Colonic mucosa (tissue), 4 donors: ENCODE measurements around the gene CEP290. TPM values are rescaled to one million over a fixed set of nuclear protein-coding genes. Genes with fewer than 3 reads are reported as not detected.

Experiments
- DNase-seq: peaks from one replicate; pipeline ENCODE4 v3.0.0-alpha.2; 2020
- H3K27ac ChIP-seq: fragments of 200-600 bp; one replicate; pipeline ENCODE4 v1.8.0; 2021
- H3K27me3 ChIP-seq: fragments of 200-600 bp; one replicate; pipeline ENCODE4 v1.8.0; 2021
- H3K36me3 ChIP-seq: fragments of 200-600 bp; one replicate; pipeline ENCODE4 v1.8.0; 2021
- H3K4me1 ChIP-seq: fragments of 200-600 bp; one replicate; pipeline ENCODE4 v1.8.0; 2021; ENCODE audit warnings: mild to moderate bottlenecking
- H3K4me3 ChIP-seq: fragments of 200-600 bp; one replicate; pipeline ENCODE4 v1.8.0; 2021
- H3K9ac ChIP-seq, 2 donors: one replicate each; pipeline ENCODE4 v1.7.0; 2013; ENCODE audit warnings: control low read depth in 2 of 2, low read depth in 2 of 2, low read length in 2 of 2
- H3K9me3 ChIP-seq: fragments of 200-600 bp; one replicate; pipeline ENCODE4 v1.8.0; 2021
- CTCF ChIP-seq: fragments of 200-600 bp; IDR thresholded peaks from one replicate; pipeline ENCODE4 v1.8.0; 2022; ENCODE audit warnings: antibody characterized with exemption, mild to moderate bottlenecking
- intact Hi-C: fragments of 100-400 bp; cut with DNase I; formaldehyde crosslinking; loops from one replicate; pipeline ENCODE4 v1.14.1; 2022
- total RNA-seq, 2 donors: library from RNA; stranded (reverse); fragmentation: NEBNext Ultra II Directional in 1 of 2; extraction: Animal tissue kit (Norgen Biotek cat#: 25700) in 1 of 2; gene quantifications; one replicate each; pipeline ENCODE4 v1.2.1, GENCODE V29; 2021
- donor health status: healthy.
- donor health status: DM: no; HTN: no; CAD: no.
- donor health status: DM: no; HTN: no; CAD: no.

Gene CEP290
- total RNA-seq, 2 donors from 2014 or later = 6.8 to 6.9 TPM

GRCh38 chr12:88015825-88016224, 126.1 kb downstream of the CEP290 start:
- DNase-seq = no peak
- Histone ChIP-seq H3K9ac (no peak overlapping the region), H3K36me3 (no peaks in the 10 kb centered on the region), H3K27ac (no peak overlapping the region), H3K4me3 (no peak overlapping the region), H3K9me3 (no peaks in the 10 kb centered on the region), H3K4me1 (no peaks in the 10 kb centered on the region), H3K27me3 (no peaks in the 10 kb centered on the region)
- no peak for TF ChIP-seq CTCF
- intact Hi-C loops = no loop called here

GRCh38 chr12:88011755-88012154, 130.1 kb downstream of the CEP290 start:
- Histone ChIP-seq H3K36me3 (no peaks in the 10 kb centered on the region), H3K9me3 (no peaks in the 10 kb centered on the region), H3K27ac (no peak overlapping the region), H3K4me1 (no peaks in the 10 kb centered on the region), H3K4me3 (no peak overlapping the region), H3K9ac (no peak overlapping the region), H3K27me3 (no peaks in the 10 kb centered on the region)
- DNase-seq = no peak
- TF ChIP-seq CTCF = no peak
- intact Hi-C loops = no loop called here

- Histone ChIP-seq H3K27me3 (no peaks in the 10 kb centered on the region), H3K9ac (no peak overlapping the region), H3K4me1 (no peaks in the 10 kb centered on the region), H3K27ac (no peak overlapping the region), H3K36me3 (no peaks in the 10 kb centered on the region), H3K9me3 (no peaks in the 10 kb centered on the region), H3K4me3 (no peak overlapping the region)
- no peak for DNase-seq
- intact Hi-C loops = no loop called here
- no peak for TF ChIP-seq CTCF
Observed at GRCh38 chr12:88006351-88006750, 135.5 kb downstream of the CEP290 start.

- no peak overlapping the region for H3K27ac ChIP-seq
- no peak for TF ChIP-seq CTCF
Observed at GRCh38 chr12:88001327-88001726, 140.6 kb downstream of the CEP290 start.

More at GRCh38 chr12:88001327-88001726, 140.6 kb downstream of the CEP290 start:
- no peak overlapping the region for H3K9ac ChIP-seq
- no peaks in the 10 kb centered on the region for H3K9me3 ChIP-seq
- no peak for DNase-seq
- H3K4me1 ChIP-seq = no peaks in the 10 kb centered on the region
- H3K4me3 ChIP-seq = no peak overlapping the region
- no peaks in the 10 kb centered on the region for H3K36me3 ChIP-seq
- intact Hi-C loops = no loop called here
- no peaks in the 10 kb centered on the region for H3K27me3 ChIP-seq

Other genes starting within 250 kb of the CEP290 start
- gene C12orf50, start 112.7 kb downstream of the CEP290 start, total RNA-seq = under 1 TPM in 1 of 2 donors, not detected in 1; 0.05 TPM
- 10 to 100 TPM; 14.6 to 16.8 TPM for gene TMTC3, start 219 bp upstream of the CEP290 start, total RNA-seq